ENCODE data around the gene ESRRA. TPM values are rescaled to one million over a fixed set of nuclear protein-coding genes. Genes with fewer than 3 reads are reported as not detected.

Gene ESRRA
- total RNA-seq, 2 experiments from 2014 or later: 28.6 to 57.8 TPM

DNA sequence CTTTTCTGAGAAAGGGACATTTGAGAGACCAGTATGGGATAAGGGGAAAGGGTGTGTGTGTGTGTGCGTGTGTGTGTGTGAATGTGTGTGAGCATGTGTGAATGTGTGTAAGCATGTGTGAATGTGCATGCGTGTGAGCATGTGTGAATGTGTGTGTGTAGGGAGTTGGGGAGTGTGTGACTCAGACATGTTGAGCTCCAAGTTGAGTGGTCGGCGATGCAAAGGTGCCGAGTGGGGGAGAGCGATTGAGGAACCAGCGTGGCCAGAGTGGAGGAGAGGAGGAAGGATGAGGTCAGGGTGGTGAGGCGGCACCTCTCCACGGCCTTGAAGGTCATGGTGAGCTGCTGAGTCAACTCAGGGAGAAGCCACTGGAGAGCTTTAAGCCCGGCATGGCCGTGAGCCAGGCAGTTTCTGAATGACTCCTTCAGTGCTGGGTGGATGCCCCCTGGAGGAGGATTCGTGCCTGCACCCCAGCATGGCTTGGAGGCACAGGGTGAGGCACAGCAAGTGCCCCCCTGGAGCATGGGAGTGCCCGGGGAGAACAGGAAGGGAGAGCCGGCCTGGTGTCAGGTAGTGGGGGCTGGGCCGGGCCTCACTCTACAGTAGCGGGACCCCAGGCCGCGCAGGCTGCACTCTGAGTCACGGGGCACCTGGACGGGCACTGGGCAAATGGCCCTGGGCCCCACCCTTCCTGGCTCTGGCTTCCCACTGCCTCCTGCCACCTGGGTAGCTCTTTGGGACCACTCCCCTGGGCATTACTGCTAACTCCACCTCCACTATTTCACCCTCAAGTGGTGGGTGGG lies 26.4 kb downstream of the ESRRA start:
- Histone ChIP-seq H3K4me1 (ENCODE audit: insufficient read depth, low read length, poor library complexity, severe bottlenecking) (peaks cover 31% of the 10 kb centered on the region), H3K9me2 (ENCODE audit: insufficient read depth, low read length) (no peaks in the 10 kb centered on the region), H4K20me1 (ENCODE audit: insufficient read depth, low read length) (no peaks in the 10 kb centered on the region), H3K36me3 (ENCODE audit: insufficient read depth, low read length) (peaks cover 9% of the 10 kb centered on the region; the same call in 1 of the 2 replicates), H3K27ac (ENCODE audit: low read depth, low read length, poor library complexity, severe bottlenecking) (no peak overlapping the region), H2AFZ (ENCODE audit: low read length) (no peak overlapping the region), H3K4me3 (ENCODE audit: low read depth, low read length, poor library complexity, severe bottlenecking) (no peak overlapping the region), H3K9me3 (ENCODE audit: low read length) (no peaks in the 10 kb centered on the region), H3K79me2 (ENCODE audit: insufficient read depth, low read depth, low read length) (no peaks in the 10 kb centered on the region), H3K4me2 (ENCODE audit: low read length) (peak overlapping the region; percentile 20; the same call in 1 of the 2 replicates)
- TF ChIP-seq, protein P1, sequence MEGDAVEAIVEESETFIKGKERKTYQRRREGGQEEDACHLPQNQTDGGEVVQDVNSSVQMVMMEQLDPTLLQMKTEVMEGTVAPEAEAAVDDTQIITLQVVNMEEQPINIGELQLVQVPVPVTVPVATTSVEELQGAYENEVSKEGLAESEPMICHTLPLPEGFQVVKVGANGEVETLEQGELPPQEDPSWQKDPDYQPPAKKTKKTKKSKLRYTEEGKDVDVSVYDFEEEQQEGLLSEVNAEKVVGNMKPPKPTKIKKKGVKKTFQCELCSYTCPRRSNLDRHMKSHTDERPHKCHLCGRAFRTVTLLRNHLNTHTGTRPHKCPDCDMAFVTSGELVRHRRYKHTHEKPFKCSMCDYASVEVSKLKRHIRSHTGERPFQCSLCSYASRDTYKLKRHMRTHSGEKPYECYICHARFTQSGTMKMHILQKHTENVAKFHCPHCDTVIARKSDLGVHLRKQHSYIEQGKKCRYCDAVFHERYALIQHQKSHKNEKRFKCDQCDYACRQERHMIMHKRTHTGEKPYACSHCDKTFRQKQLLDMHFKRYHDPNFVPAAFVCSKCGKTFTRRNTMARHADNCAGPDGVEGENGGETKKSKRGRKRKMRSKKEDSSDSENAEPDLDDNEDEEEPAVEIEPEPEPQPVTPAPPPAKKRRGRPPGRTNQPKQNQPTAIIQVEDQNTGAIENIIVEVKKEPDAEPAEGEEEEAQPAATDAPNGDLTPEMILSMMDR (conservative IDR thresholded peaks at IDR 0.05; ENCODE audit: low read length): peak; percentile 72
- no peak for TF ChIP-seq EZH2phosphoT487 (IDR thresholded peaks at IDR 0.05; ENCODE audit: borderline replicate concordance, low read depth, low read length)
- no TSS peak for BruUV-seq (replicated peaks)
- intact Hi-C loops (cut with micrococcal nuclease; ENCODE audit: unreplicated experiment): loop anchor here (1.0 kb wide), 1 partner anchor 13 kb away; the partner anchor contains the start of gene PRDX5
- CTCF ChIA-PET (ENCODE audit: unreplicated experiment): interaction anchor here (0.9 to 1.4 kb wide), 3 partner anchors 14 to 25 kb away, joined by 3 to 9 read pairs (median 6); partner anchors contain the start of genes PRDX5 and TRMT112
- DNase-seq (ENCODE audit: low spot score): peak; percentile 57
- POLR2A ChIA-PET: interaction anchor here (1.1 to 1.9 kb wide), 3 partner anchors 8 to 27 kb away, joined by 3 to 11 read pairs (median 4); partner anchors contain the start of genes PRDX5 and TRMT112

DNA sequence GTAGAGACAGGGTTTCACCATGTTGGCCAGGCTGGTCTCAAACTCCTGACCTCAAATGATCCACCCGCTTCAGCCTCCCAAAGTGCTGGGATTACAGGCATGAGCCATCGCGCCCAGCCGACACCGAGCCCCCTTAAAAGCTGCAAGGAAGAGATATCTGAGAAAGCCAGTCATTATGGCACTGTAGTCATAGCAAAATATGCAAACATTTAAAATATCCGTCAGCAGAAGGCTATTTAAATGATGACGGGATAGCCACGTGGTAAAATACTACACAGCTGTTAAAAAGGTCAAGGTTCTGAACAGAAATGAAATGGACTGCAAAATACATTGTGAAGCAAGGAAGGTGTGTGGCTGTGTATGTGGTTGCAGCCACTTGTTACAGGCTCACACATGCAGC lies 28.2 kb downstream of the ESRRA start:
- Histone ChIP-seq H3K4me2 (ENCODE audit: low read length) (no peak overlapping the region), H3K9me2 (ENCODE audit: insufficient read depth, low read length) (no peaks in the 10 kb centered on the region), H2AFZ (ENCODE audit: low read length) (no peak overlapping the region), H4K20me1 (ENCODE audit: insufficient read depth, low read length) (no peaks in the 10 kb centered on the region), H3K27ac (ENCODE audit: low read depth, low read length, poor library complexity, severe bottlenecking) (no peak overlapping the region), H3K79me2 (ENCODE audit: insufficient read depth, low read depth, low read length) (no peaks in the 10 kb centered on the region; the same call in 1 of the 2 replicates), H3K36me3 (ENCODE audit: insufficient read depth, low read length) (peaks cover 21% of the 10 kb centered on the region), H3K9me3 (ENCODE audit: low read length) (no peaks in the 10 kb centered on the region), H3K4me1 (ENCODE audit: insufficient read depth, low read length, poor library complexity, severe bottlenecking) (peaks cover 41% of the 10 kb centered on the region), H3K4me3 (ENCODE audit: low read depth, low read length, poor library complexity, severe bottlenecking) (no peak overlapping the region)
- ChIA-PET POLR2A (interaction anchor here (0.8 kb wide), 1 partner anchor 16 kb away, joined by 3 read pairs; the partner anchor contains the start of gene PRDX5), CTCF (ENCODE audit: unreplicated experiment) (no interaction called here)
- intact Hi-C loops (cut with micrococcal nuclease; ENCODE audit: unreplicated experiment): no loop called here
- no TSS peak for BruUV-seq (replicated peaks)
- no peak for DNase-seq (ENCODE audit: low spot score)
- TF ChIP-seq EZH2phosphoT487 (IDR thresholded peaks at IDR 0.05; ENCODE audit: borderline replicate concordance, low read depth, low read length): no peak
- TF ChIP-seq, protein P1 (conservative IDR thresholded peaks at IDR 0.05; ENCODE audit: low read length): no peak

All from OCI-LY7 (cell line).